K562 (cell line): ENCODE results near the gene HOXB4. TPM values are rescaled to one million over a fixed set of nuclear protein-coding genes. Genes with fewer than 3 reads are reported as not detected.
A peak's percentile ranks its signal among the peaks of the same experiment; 100 is the strongest.

Source experiments
- BRCA1 ChIP-seq, 2 experiments: fragments of 450-650 bp in 1 of 2; sonication (generic) in 1 of 2; formaldehyde crosslinking in 1 of 2; IDR thresholded peaks; 2 replicates each; pipeline versions ENCODE4 v1.5.0 to v1.6.1; 2017 to 2020; ENCODE audit warnings: mild to moderate bottlenecking in 1 of 2, missing genetic modification reagents in 1 of 2
- CREB5 ChIP-seq: fragments of 250-450 bp; sonication (Bioruptor Pico); IDR thresholded peaks from 2 replicates; pipeline ENCODE4 v1.5.0; 2020; ENCODE audit warnings: mild to moderate bottlenecking
- GABPB2 ChIP-seq: fragments of 250-450 bp; sonication (Bioruptor Pico); conservative IDR thresholded peaks from 2 replicates; pipeline ENCODE4 v1.5.1; 2021; ENCODE audit warnings: mild to moderate bottlenecking
- KDM2B ChIP-seq: fragments of 250-450 bp; sonication (Bioruptor Pico); IDR thresholded peaks from 2 replicates; pipeline ENCODE4 v1.8.0; 2021; ENCODE audit warnings: mild to moderate bottlenecking, moderate library complexity
- SFPQ ChIP-seq: fragments of 200-400 bp; formaldehyde crosslinking; IDR thresholded peaks from 2 replicates; pipeline ENCODE4 v1.6.1; 2017; ENCODE audit warnings: mild to moderate bottlenecking, low read depth, low read length, moderate library complexity
- TARDBP ChIP-seq: fragments of 450-650 bp; IDR thresholded peaks from 2 replicates; pipeline ENCODE4 v1.6.1; 2016
- TCF7L2 ChIP-seq: fragments of 150-350 bp; IDR thresholded peaks from 2 replicates; pipeline ENCODE4 v1.6.1; 2016; ENCODE audit warnings: low read depth, mild to moderate bottlenecking, low read length, moderate library complexity
- polyA plus RNA-seq, 8 experiments: library from polyadenylated mRNA; depleted of rRNA in 4 of 8; stranded (reverse) in 5 of 8; unstranded in 3 of 8; fragments of >200 nt; fragmentation: Nextera tagmentation in 2 of 8; fragmentation: Illumina TruSeq in 1 of 8; extraction: Ambion mirVana in 2 of 8; extraction: Trizol in 1 of 8; gene quantifications; 2 replicates each; pipeline versions ENCODE4 v1.2.1 to v1.2.3, GENCODE V29; 2011 to 2014; ENCODE audit warnings: inconsistent platforms in 1 of 8, missing spikeins in 1 of 8
- total RNA-seq, 7 experiments: library from RNA; depleted of rRNA in 6 of 7; stranded (reverse); fragments of >200 nt in 6 of 7; fragmentation: Illumina TruSeq in 2 of 7; extraction: Trizol in 2 of 7; gene quantifications; 2 replicates each; pipeline versions ENCODE4 v1.2.1 to v1.2.3, GENCODE V29; 2011 to 2021; ENCODE audit warnings: low replicate concordance in 1 of 7
- TF ChIP-seq, protein P1 (sequence below): sonication (generic); formaldehyde crosslinking; IDR thresholded peaks from 2 replicates; pipeline ENCODE4 v1.8.1; 2023; ENCODE audit warnings: missing genetic modification reagents, mild to moderate bottlenecking, borderline replicate concordance
- TF ChIP-seq, protein P2 (sequence below): fragments of 450-650 bp; IDR thresholded peaks from 2 replicates; pipeline ENCODE4 v1.6.1; 2016; ENCODE audit warnings: low read depth

The HOXB4 gene
- total and polyA plus RNA-seq, 9 of the 15 experiments (the other 6 are each of a cell fraction or from before 2014, with no cell fraction given): 1.6 to 34.9 (median 14.9) TPM

DNA sequence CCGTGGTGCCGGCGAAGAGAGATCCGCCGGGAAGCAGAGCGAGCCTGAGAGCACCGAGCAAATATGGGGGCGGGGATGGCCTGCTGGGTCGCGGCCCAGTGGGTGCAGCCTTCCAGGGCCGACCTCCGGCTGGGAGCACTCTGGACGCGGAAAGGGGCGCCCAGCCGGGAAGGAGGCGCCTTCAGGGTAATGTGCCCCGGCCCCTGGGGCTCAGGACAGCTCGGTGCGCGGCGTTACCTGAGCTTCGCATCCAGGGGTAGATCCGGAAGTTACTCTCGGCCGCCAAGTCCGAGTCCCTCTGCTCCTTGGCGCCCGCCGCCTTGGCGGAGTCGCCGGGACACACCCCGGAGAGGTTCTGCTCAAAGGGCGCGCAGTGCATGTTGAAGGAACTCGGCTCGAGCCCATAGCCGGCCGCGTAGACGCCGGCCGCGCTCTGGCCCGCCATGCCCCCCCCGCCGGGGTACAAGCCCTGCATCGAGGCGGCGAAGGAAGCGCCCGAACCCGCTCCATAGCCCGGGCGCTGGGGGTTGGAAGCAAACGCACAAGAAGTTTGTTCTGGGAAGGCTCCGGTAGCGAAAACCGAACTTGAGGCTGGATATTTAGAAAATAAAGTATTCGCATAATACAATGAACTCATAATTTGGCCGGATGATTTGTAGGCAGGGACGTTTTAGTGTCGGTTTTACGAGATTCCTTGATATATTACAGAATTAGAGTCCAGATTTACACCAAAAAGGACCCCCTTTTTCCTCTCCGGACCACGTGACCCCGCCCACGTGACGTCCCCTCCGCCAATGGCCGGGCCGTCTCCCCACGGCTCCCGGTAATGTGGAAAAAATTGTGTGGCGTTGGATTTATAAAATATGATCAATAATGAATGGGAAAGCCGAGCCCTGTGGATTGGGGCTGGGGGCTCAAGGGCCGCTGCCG lies 32.4 kb upstream of the HOXB4 start, which contains the start of gene HOXB7 (continued):
- TF ChIP-seq SFPQ (no peak), BRCA1 (IDR thresholded peaks at IDR 0.05) (no peak), BRCA1 (CRISPR knock-in tag; IDR thresholded peaks at IDR 0.05) (no peak), CREB5 (CRISPR knock-in tag) (no peak), TCF7L2 (no peak), KDM2B (no peak), GABPB2 (no peak), TARDBP (no peak)
- TF ChIP-seq, protein P1, sequence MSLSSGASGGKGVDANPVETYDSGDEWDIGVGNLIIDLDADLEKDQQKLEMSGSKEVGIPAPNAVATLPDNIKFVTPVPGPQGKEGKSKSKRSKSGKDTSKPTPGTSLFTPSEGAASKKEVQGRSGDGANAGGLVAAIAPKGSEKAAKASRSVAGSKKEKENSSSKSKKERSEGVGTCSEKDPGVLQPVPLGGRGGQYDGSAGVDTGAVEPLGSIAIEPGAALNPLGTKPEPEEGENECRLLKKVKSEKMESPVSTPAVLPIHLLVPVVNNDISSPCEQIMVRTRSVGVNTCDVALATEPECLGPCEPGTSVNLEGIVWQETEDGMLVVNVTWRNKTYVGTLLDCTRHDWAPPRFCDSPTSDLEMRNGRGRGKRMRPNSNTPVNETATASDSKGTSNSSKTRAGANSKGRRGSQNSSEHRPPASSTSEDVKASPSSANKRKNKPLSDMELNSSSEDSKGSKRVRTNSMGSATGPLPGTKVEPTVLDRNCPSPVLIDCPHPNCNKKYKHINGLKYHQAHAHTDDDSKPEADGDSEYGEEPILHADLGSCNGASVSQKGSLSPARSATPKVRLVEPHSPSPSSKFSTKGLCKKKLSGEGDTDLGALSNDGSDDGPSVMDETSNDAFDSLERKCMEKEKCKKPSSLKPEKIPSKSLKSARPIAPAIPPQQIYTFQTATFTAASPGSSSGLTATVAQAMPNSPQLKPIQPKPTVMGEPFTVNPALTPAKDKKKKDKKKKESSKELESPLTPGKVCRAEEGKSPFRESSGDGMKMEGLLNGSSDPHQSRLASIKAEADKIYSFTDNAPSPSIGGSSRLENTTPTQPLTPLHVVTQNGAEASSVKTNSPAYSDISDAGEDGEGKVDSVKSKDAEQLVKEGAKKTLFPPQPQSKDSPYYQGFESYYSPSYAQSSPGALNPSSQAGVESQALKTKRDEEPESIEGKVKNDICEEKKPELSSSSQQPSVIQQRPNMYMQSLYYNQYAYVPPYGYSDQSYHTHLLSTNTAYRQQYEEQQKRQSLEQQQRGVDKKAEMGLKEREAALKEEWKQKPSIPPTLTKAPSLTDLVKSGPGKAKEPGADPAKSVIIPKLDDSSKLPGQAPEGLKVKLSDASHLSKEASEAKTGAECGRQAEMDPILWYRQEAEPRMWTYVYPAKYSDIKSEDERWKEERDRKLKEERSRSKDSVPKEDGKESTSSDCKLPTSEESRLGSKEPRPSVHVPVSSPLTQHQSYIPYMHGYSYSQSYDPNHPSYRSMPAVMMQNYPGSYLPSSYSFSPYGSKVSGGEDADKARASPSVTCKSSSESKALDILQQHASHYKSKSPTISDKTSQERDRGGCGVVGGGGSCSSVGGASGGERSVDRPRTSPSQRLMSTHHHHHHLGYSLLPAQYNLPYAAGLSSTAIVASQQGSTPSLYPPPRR (CRISPR knock-in tag): no peak
- TF ChIP-seq, protein P2, sequence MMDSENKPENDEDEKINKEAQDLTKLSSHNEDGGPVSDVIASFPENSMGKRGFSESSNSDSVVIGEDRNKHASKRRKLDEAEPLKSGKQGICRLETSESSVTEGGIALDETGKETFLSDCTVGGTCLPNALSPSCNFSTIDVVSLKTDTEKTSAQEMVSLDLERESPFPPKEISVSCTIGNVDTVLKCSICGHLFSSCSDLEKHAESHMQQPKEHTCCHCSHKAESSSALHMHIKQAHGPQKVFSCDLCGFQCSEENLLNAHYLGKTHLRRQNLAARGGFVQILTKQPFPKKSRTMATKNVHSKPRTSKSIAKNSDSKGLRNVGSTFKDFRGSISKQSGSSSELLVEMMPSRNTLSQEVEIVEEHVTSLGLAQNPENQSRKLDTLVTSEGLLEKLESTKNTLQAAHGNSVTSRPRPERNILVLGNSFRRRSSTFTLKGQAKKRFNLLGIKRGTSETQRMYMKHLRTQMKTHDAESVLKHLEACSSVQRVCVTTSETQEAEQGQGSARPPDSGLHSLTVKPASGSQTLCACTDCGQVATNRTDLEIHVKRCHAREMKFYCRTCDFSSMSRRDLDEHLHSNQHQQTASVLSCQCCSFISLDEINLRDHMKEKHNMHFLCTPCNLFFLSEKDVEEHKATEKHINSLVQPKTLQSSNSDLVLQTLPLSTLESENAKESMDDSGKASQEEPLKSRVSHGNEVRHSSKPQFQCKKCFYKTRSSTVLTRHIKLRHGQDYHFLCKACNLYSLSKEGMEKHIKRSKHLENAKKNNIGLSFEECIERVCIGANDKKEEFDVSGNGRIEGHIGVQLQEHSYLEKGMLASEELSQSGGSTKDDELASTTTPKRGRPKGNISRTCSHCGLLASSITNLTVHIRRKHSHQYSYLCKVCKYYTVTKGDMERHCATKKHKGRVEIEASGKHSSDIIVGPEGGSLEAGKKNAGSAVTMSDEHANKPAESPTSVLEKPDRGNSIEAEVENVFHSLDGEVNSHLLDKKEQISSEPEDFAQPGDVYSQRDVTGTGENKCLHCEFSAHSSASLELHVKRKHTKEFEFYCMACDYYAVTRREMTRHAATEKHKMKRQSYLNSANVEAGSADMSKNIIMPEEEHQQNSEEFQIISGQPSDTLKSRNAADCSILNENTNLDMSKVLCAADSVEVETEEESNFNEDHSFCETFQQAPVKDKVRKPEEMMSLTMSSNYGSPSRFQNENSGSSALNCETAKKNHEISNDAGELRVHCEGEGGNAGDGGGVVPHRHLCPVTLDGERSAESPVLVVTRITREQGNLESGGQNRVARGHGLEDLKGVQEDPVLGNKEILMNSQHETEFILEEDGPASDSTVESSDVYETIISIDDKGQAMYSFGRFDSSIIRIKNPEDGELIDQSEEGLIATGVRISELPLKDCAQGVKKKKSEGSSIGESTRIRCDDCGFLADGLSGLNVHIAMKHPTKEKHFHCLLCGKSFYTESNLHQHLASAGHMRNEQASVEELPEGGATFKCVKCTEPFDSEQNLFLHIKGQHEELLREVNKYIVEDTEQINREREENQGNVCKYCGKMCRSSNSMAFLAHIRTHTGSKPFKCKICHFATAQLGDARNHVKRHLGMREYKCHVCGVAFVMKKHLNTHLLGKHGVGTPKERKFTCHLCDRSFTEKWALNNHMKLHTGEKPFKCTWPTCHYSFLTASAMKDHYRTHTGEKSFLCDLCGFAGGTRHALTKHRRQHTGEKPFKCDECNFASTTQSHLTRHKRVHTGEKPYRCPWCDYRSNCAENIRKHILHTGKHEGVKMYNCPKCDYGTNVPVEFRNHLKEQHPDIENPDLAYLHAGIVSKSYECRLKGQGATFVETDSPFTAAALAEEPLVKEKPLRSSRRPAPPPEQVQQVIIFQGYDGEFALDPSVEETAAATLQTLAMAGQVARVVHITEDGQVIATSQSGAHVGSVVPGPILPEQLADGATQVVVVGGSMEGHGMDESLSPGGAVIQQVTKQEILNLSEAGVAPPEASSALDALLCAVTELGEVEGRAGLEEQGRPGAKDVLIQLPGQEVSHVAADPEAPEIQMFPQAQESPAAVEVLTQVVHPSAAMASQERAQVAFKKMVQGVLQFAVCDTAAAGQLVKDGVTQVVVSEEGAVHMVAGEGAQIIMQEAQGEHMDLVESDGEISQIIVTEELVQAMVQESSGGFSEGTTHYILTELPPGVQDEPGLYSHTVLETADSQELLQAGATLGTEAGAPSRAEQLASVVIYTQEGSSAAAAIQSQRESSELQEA: peak; percentile 59
